H1 (cell line): Measurements from ENCODE around the gene BBX. TPM values are rescaled to one million over a fixed set of nuclear protein-coding genes. Genes with fewer than 3 reads are reported as not detected.

Source experiments
- CREB1 ChIP-seq: IDR thresholded peaks from 2 replicates; pipeline ENCODE4 v1.6.1; 2012; ENCODE audit warnings: inconsistent platforms
- GABPA ChIP-seq: IDR thresholded peaks from 2 replicates; pipeline ENCODE4 v1.6.1; 2011; ENCODE audit warnings: mild to moderate bottlenecking, low read length, moderate library complexity, borderline replicate concordance; ENCODE audit not compliant: insufficient read depth
- JUND ChIP-seq: IDR thresholded peaks from 2 replicates; pipeline ENCODE4 v1.6.1; 2011; ENCODE audit warnings: mild to moderate bottlenecking, improper control_type of control experiment, low read length
- USF2 ChIP-seq: IDR thresholded peaks from 2 replicates; pipeline ENCODE4 v1.6.1; 2011; ENCODE audit warnings: low read length, improper control_type of control experiment
- polyA plus RNA-seq, 7 experiments: library from polyadenylated mRNA; depleted of rRNA in 3 of 7; stranded (reverse) in 5 of 7; unstranded in 2 of 7; fragments of >200 nt in 5 of 7; fragments of 200-250 nt in 2 of 7; gene quantifications; 1 replicate in 5 of 7; 2 replicates in 1 of 7; 4 replicates in 1 of 7; pipeline versions ENCODE4 v1.2.1 to v1.2.3, GENCODE V29; 2011 to 2013; ENCODE audit warnings: missing spikeins in 2 of 7, mixed read lengths in 2 of 7
- total RNA-seq: library from RNA; stranded (reverse); fragmentation: NEBNext Ultra II Directional; extraction: Animal tissue kit (Norgen Biotek cat#: 25700); gene quantifications from 2 replicates; pipeline ENCODE4 v1.2.1, GENCODE V29; 2021

The BBX gene
- total and polyA plus RNA-seq, 2 of the 8 experiments (the other 6 are each of a cell fraction or from before 2014, with no cell fraction given): 11.0 to 42.5 TPM

GRCh38 chr3:107668963-107669362 lies 146.2 kb downstream of the BBX start (continued):
- TF ChIP-seq GABPA (no peak), USF2 (no peak), CREB1 (no peak), JUND (no peak)
